NCI-H128 (cell line): Measurements from ENCODE around the gene ITPRID2.

Source experiments
- DNase-seq: peaks from one replicate; lab custom pipeline; 2025; ENCODE audit not compliant: unreplicated experiment; lab: John Stamatoyannopoulos, UW

The ITPRID2 gene

GRCh38 chr2:181891258-181891965 is at the start of gene ITPRID2:
Gene ITPRID2 (plus strand): TSS chr2:181891730. CDS start chr2:181892067, 337 bp downstream.
- DNase-seq, result peak; percentile 19

- DNase-seq, result no peak
Measured at GRCh38 chr2:181844551-181845290, 46.8 kb upstream of the ITPRID2 start.

- no peak for DNase-seq
Measured at GRCh38 chr2:181846399-181847197, 44.9 kb upstream of the ITPRID2 start.

- DNase-seq, result no peak
Measured at GRCh38 chr2:181847198-181847556, 44.4 kb upstream of the ITPRID2 start.

GRCh38 chr2:181847702-181848101 is 43.8 kb upstream of the ITPRID2 start:
- no peak for DNase-seq

- DNase-seq, result no peak
Measured at GRCh38 chr2:181848261-181848886, 43.2 kb upstream of the ITPRID2 start.

GRCh38 chr2:181849601-181850000 is 41.9 kb upstream of the ITPRID2 start:
- no peak for DNase-seq

GRCh38 chr2:181850936-181851560 is 40.5 kb upstream of the ITPRID2 start:
- DNase-seq, result no peak

- no peak for DNase-seq
Measured at GRCh38 chr2:181851726-181852125, 39.8 kb upstream of the ITPRID2 start.

GRCh38 chr2:181853696-181854095 is 37.8 kb upstream of the ITPRID2 start:
- DNase-seq, result no peak

- no peak for DNase-seq
Measured at GRCh38 chr2:181857483-181857882, 34.0 kb upstream of the ITPRID2 start.

GRCh38 chr2:181858600-181858999 is 32.9 kb upstream of the ITPRID2 start:
- no peak for DNase-seq

GRCh38 chr2:181859123-181859522 is 32.4 kb upstream of the ITPRID2 start:
- no peak for DNase-seq

GRCh38 chr2:181859803-181860202 is 31.7 kb upstream of the ITPRID2 start:
- no peak for DNase-seq

GRCh38 chr2:181861379-181861778 is 30.2 kb upstream of the ITPRID2 start:
- DNase-seq, result no peak

GRCh38 chr2:181862583-181863281 is 28.8 kb upstream of the ITPRID2 start:
- DNase-seq, result no peak

GRCh38 chr2:181872178-181872577 is 19.4 kb upstream of the ITPRID2 start:
- DNase-seq, result no peak

GRCh38 chr2:181876614-181877063 is 14.9 kb upstream of the ITPRID2 start:
- DNase-seq, result no peak

- DNase-seq, result no peak
Measured at GRCh38 chr2:181877181-181877664, 14.3 kb upstream of the ITPRID2 start.

GRCh38 chr2:181878448-181878847 is 13.1 kb upstream of the ITPRID2 start:
- DNase-seq, result no peak
